ENCODE results near the gene CPTP. TPM values are rescaled to one million over a fixed set of nuclear protein-coding genes. Genes with fewer than 3 reads are reported as not detected.
A peak's percentile ranks its signal among the peaks of the same experiment; 100 is the strongest.

Gene CPTP
- total and polyA plus RNA-seq, 10 of the 15 experiments (the other 5 are each of a cell fraction or from before 2014, with no cell fraction given): 0.06 to 24.3 (median 10.0) TPM

DNA sequence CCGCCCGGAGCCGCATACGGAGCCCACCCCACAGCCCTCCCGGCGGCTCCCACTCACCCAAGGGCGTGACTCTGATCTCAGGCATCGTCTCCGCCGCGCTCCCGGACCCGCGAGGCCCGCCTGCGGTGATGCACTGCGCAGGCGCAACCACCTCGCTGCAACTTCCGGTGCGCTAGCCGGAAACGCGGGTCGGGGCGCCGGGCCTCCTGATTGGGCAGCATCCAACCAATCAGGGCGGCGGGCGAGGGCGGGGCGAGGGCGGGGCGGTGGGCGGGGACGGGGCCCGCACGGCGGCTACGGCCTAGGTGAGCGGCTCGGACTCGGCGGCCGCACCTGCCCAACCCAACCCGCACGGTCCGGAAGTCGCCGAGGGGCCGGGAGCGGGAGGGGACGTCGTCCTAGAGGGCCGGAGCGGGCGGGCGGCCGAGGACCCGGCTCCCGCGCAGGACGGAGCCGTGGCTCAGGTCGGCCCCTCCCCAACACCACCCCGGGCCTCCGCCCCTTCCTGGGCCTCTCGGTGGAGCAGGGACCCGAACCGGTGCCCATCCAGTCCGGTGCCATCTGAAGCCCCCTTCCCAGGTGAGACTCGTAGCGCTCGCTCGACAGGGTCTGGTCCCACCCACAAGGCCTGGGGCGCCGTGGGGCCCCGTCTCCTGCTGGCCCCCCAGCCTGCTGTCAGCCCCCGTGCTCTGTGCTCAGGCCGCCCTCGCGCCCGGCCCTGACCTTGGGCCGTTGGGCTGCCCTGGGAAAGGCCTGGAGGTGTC is at the start of gene CPTP, which contains the start of gene INTS11 (continued):
- TF ChIP-seq RELB (IDR thresholded peaks at IDR 0.05; ENCODE audit: low read depth) (no peak), HDAC6 (IDR thresholded peaks at IDR 0.05; ENCODE audit: unreplicated experiment) (no peak), ZNF274 (IDR thresholded peaks at IDR 0.05; ENCODE audit: insufficient read depth, insufficient read length) (no peak), SUZ12 (IDR thresholded peaks at IDR 0.05; ENCODE audit: unreplicated experiment) (no peak), ETV6 (conservative IDR thresholded peaks at IDR 0.05 in 1 of 2, IDR thresholded peaks at IDR 0.05 in 1 of 2; ENCODE audit: borderline replicate concordance in 1 of 2, low read depth in 1 of 2) (no peak), ZBTB11 (CRISPR knock-in tag; IDR thresholded peaks at IDR 0.05) (no peak), RUNX3 (IDR thresholded peaks at IDR 0.05; ENCODE audit: low read length) (peak; percentile 23), E2F8 (IDR thresholded peaks at IDR 0.05; ENCODE audit: low read depth, partially characterized antibody) (no peak)
- TF ChIP-seq, protein P1, sequence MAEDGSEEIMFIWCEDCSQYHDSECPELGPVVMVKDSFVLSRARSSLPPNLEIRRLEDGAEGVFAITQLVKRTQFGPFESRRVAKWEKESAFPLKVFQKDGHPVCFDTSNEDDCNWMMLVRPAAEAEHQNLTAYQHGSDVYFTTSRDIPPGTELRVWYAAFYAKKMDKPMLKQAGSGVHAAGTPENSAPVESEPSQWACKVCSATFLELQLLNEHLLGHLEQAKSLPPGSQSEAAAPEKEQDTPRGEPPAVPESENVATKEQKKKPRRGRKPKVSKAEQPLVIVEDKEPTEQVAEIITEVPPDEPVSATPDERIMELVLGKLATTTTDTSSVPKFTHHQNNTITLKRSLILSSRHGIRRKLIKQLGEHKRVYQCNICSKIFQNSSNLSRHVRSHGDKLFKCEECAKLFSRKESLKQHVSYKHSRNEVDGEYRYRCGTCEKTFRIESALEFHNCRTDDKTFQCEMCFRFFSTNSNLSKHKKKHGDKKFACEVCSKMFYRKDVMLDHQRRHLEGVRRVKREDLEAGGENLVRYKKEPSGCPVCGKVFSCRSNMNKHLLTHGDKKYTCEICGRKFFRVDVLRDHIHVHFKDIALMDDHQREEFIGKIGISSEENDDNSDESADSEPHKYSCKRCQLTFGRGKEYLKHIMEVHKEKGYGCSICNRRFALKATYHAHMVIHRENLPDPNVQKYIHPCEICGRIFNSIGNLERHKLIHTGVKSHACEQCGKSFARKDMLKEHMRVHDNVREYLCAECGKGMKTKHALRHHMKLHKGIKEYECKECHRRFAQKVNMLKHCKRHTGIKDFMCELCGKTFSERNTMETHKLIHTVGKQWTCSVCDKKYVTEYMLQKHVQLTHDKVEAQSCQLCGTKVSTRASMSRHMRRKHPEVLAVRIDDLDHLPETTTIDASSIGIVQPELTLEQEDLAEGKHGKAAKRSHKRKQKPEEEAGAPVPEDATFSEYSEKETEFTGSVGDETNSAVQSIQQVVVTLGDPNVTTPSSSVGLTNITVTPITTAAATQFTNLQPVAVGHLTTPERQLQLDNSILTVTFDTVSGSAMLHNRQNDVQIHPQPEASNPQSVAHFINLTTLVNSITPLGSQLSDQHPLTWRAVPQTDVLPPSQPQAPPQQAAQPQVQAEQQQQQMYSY (CRISPR knock-in tag; IDR thresholded peaks at IDR 0.05): no peak
- TF ChIP-seq, protein P2, sequence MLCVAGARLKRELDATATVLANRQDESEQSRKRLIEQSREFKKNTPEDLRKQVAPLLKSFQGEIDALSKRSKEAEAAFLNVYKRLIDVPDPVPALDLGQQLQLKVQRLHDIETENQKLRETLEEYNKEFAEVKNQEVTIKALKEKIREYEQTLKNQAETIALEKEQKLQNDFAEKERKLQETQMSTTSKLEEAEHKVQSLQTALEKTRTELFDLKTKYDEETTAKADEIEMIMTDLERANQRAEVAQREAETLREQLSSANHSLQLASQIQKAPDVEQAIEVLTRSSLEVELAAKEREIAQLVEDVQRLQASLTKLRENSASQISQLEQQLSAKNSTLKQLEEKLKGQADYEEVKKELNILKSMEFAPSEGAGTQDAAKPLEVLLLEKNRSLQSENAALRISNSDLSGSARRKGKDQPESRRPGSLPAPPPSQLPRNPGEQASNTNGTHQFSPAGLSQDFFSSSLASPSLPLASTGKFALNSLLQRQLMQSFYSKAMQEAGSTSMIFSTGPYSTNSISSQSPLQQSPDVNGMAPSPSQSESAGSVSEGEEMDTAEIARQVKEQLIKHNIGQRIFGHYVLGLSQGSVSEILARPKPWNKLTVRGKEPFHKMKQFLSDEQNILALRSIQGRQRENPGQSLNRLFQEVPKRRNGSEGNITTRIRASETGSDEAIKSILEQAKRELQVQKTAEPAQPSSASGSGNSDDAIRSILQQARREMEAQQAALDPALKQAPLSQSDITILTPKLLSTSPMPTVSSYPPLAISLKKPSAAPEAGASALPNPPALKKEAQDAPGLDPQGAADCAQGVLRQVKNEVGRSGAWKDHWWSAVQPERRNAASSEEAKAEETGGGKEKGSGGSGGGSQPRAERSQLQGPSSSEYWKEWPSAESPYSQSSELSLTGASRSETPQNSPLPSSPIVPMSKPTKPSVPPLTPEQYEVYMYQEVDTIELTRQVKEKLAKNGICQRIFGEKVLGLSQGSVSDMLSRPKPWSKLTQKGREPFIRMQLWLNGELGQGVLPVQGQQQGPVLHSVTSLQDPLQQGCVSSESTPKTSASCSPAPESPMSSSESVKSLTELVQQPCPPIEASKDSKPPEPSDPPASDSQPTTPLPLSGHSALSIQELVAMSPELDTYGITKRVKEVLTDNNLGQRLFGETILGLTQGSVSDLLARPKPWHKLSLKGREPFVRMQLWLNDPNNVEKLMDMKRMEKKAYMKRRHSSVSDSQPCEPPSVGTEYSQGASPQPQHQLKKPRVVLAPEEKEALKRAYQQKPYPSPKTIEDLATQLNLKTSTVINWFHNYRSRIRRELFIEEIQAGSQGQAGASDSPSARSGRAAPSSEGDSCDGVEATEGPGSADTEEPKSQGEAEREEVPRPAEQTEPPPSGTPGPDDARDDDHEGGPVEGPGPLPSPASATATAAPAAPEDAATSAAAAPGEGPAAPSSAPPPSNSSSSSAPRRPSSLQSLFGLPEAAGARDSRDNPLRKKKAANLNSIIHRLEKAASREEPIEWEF (IDR thresholded peaks at IDR 0.05; ENCODE audit: insufficient replicate concordance, low read depth, low read length): no peak

Measured in GM12878 (cell line).